ENCODE measurements around the gene PDE1A.

Gene PDE1A

DNA sequence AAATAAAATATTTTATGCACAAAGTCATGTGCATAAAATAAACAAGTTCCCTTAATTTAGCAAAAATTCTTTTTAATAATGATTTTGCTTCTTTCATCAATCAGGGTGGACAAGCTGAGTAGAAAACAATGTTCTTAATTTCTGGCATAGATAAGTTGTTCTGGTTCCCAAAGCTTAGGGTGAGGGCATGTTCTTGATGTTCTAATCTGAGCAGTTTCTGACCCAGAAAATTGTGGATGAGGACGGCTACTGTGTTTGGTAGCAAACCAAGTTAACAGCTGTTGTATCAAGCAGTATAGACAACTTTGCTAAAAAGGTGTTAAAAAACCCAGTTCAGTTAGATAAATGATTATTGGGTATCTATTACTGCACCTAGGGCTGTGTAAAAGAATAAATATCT lies 158.9 kb downstream of the PDE1A start:
- Histone ChIP-seq H3K4me3 (no peak overlapping the region), H3K27ac (no peak overlapping the region)
- TF ChIP-seq, protein P1, sequence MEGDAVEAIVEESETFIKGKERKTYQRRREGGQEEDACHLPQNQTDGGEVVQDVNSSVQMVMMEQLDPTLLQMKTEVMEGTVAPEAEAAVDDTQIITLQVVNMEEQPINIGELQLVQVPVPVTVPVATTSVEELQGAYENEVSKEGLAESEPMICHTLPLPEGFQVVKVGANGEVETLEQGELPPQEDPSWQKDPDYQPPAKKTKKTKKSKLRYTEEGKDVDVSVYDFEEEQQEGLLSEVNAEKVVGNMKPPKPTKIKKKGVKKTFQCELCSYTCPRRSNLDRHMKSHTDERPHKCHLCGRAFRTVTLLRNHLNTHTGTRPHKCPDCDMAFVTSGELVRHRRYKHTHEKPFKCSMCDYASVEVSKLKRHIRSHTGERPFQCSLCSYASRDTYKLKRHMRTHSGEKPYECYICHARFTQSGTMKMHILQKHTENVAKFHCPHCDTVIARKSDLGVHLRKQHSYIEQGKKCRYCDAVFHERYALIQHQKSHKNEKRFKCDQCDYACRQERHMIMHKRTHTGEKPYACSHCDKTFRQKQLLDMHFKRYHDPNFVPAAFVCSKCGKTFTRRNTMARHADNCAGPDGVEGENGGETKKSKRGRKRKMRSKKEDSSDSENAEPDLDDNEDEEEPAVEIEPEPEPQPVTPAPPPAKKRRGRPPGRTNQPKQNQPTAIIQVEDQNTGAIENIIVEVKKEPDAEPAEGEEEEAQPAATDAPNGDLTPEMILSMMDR (IDR thresholded peaks at IDR 0.05) = no peak
- no peak for DNase-seq (ENCODE audit: low spot score)

GRCh38 chr2:182266909-182267308 lies 159.9 kb downstream of the PDE1A start:
- TF ChIP-seq, protein P1 (IDR thresholded peaks at IDR 0.05) = no peak
- Histone ChIP-seq H3K4me3 (no peak overlapping the region), H3K27ac (no peak overlapping the region)
- DNase-seq (ENCODE audit: low spot score) = no peak

DNA sequence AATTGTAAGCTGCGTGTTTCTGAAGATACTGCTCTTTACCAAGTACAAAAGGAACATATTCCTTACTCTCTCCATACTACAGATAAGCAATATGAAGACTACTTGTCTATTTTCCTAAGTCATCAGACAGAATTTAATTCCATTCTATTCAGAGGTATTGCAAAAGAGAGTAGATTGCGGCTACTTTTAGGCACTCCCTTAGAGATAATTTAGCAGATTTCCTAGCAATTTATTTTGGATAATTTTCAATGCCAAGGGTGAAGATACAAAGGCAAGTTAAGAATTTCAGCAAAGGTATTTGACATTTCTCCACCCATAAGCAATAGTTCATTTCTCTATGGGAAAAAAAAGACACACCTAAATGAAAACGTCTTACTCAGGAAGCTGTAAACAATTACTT lies 161.1 kb downstream of the PDE1A start:
- Histone ChIP-seq H3K4me3 (no peak overlapping the region), H3K27ac (no peak overlapping the region)
- TF ChIP-seq, protein P1 (IDR thresholded peaks at IDR 0.05) = no peak
- no peak for DNase-seq (ENCODE audit: low spot score)

- Histone ChIP-seq H3K27ac (no peak overlapping the region), H3K4me3 (no peak overlapping the region)
- TF ChIP-seq, protein P1 (IDR thresholded peaks at IDR 0.05) = no peak
- no peak for DNase-seq (ENCODE audit: low spot score)
Measured at GRCh38 chr2:182261860-182262387, 164.9 kb downstream of the PDE1A start.

GRCh38 chr2:182259629-182260150 lies 167.1 kb downstream of the PDE1A start:
- Histone ChIP-seq H3K27ac (peak overlapping the region; percentile 22 to 23), H3K4me3 (peak overlapping the region; percentile 41)
- TF ChIP-seq, protein P1 (IDR thresholded peaks at IDR 0.05) = no peak
- DNase-seq (ENCODE audit: low spot score) = no peak

DNA sequence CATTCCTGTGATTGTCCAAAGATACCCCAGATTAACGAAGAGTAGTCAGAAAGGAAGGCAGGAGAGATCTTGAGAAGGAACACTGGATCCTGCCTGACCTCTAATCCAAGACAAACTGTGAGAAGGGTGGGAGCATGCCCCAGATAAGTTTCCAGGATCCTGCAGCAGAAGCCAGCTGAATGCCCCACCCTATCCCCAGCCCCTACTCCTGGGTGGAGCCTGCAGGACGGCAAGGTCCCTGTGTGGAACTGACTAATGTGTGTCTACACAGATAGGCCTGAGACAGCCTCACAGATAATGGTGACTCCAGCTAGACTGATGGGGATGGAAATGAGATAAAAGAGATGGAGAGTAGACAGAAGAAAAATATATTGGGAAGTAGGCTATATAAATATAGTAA lies 174.3 kb downstream of the PDE1A start:
- no peak for DNase-seq (ENCODE audit: low spot score)
- no peak overlapping the region for H3K4me3 ChIP-seq
- TF ChIP-seq, protein P1 (IDR thresholded peaks at IDR 0.05) = no peak
- no peak overlapping the region for H3K27ac ChIP-seq

GRCh38 chr2:182248898-182249297 lies 177.9 kb downstream of the PDE1A start:
- no peak for DNase-seq (ENCODE audit: low spot score)
- H3K27ac ChIP-seq = peak overlapping the region; percentile 44 to 63
- H3K4me3 ChIP-seq = no peak overlapping the region
- TF ChIP-seq, protein P1 (IDR thresholded peaks at IDR 0.05) = no peak

All from coronary artery (tissue), 2 donors.